Motor neuron (in vitro differentiated cells): ENCODE data around the gene ZBTB7C. TPM values are rescaled to one million over a fixed set of nuclear protein-coding genes. Genes with fewer than 3 reads are reported as not detected.

Experiments used
- ATAC-seq, 8 experiments: fragments of 200-7000 bp; cut with Tn5 transposase; replicated peaks in 6 of 8; 2 replicates each; pipeline ENCODE4 v1.8.0; 2021; ENCODE audit warnings: mild to moderate bottlenecking in 8 of 8, moderate library complexity in 8 of 8
- H3K27ac ChIP-seq, 2 donors: fragments of 250-450 bp; sonication (Bioruptor Pico); 2 replicates each; pipeline ENCODE4 v1.9.0; 2021; ENCODE audit warnings: antibody characterized with exemption in 2 of 2, mild to moderate bottlenecking in 2 of 2, moderate library complexity in 1 of 2
- H3K4me1 ChIP-seq, 2 donors: fragments of 250-450 bp; sonication (Bioruptor Pico); replicated peaks in 1 of 2; 2 replicates each; pipeline ENCODE4 v1.6.1; 2021; ENCODE audit warnings: antibody characterized with exemption in 2 of 2, mild to moderate bottlenecking in 2 of 2, moderate library complexity in 1 of 2
- H3K4me3 ChIP-seq, 5 donors: fragments of 250-450 bp; sonication (Bioruptor Pico); 2 replicates each; pipeline ENCODE4 v1.9.0; 2021; ENCODE audit warnings: antibody characterized with exemption in 5 of 5, mild to moderate bottlenecking in 5 of 5, moderate library complexity in 4 of 5
- WGBS, 10 experiments: fragments of 450-650 bp; shearing (Covaris generic); methylation state at CpG; one replicate each; pipeline ENCODE4 v1.0.0; 2022; 5-methylcytosine and 5-hydroxymethylcytosine counted together
- in situ Hi-C, 9 experiments: fragments of 400-800 bp; cut with MboI; loops; one replicate each; pipeline ENCODE4 v1.15.0; 2021; ENCODE audit warnings: low sequenced_read_pairs in 9 of 9, low pct_unique_long_range_greater_than_20kb in 2 of 9; ENCODE audit not compliant: unreplicated experiment in 9 of 9
- total RNA-seq, 8 experiments: library from RNA; unstranded; fragments of 300-600 nt; gene quantifications; 2 replicates each; pipeline versions ENCODE4 v1.2.3 to v1.2.4, GENCODE V29; 2022

The ZBTB7C gene
- total RNA-seq, 8 experiments from 2014 or later = 0.36 to 11.2 (median 3.8) TPM

- no peak overlapping the region for H3K27ac ChIP-seq
- in situ Hi-C loops = no loop called here
- ATAC-seq = no peak
- H3K4me1 ChIP-seq = peaks cover 7% of the 10 kb centered on the region in 2 donors
- H3K4me3 ChIP-seq = no peak overlapping the region
- WGBS, 10 experiments = 50 to 100% (median 74%) methylated on average over 1 to 3 of the region's 4 CpGs; no CpG with 5 or more reads in 4 of the 10 experiments
Measured at GRCh38 chr18:47984991-47985390, 424.2 kb downstream of the ZBTB7C start.

- H3K4me1 ChIP-seq = peaks cover 5 to 7% of the 10 kb centered on the region in 2 donors
- ATAC-seq = peak in 6 of 8 experiments; percentile 75 to 97 (median 86)
- WGBS, 10 experiments = 0 to 80% (median 19%) methylated on average over 1 to 6 of the region's 6 CpGs; no CpG with 5 or more reads in 4 of the 10 experiments
- no peak overlapping the region for H3K27ac ChIP-seq
- no peak overlapping the region for H3K4me3 ChIP-seq
- in situ Hi-C loops = no loop called here
Measured at GRCh38 chr18:47983946-47984345, 425.2 kb downstream of the ZBTB7C start.

- H3K4me3 ChIP-seq = no peak overlapping the region
- H3K4me1 ChIP-seq = peaks cover 5 to 7% of the 10 kb centered on the region in 2 donors
- in situ Hi-C loops = no loop called here
- no peak for ATAC-seq
- 54 to 100% (median 89%) methylated on average over 1 to 2 of the region's 2 CpGs; no CpG with 5 or more reads in 4 of the 10 experiments for WGBS, 10 experiments
- no peak overlapping the region for H3K27ac ChIP-seq
Measured at GRCh38 chr18:47983055-47983454, 426.1 kb downstream of the ZBTB7C start.

- in situ Hi-C loops = no loop called here
- ATAC-seq = no peak
- Histone ChIP-seq H3K4me1 (peaks cover 5 to 7% of the 10 kb centered on the region in 2 donors), H3K4me3 (no peak overlapping the region), H3K27ac (no peak overlapping the region)
- WGBS, 10 experiments = 70 to 100% (median 100%) methylated on average over 1 to 3 of the region's 4 CpGs; no CpG with 5 or more reads in 4 of the 10 experiments
Measured at GRCh38 chr18:47981830-47982229, 427.4 kb downstream of the ZBTB7C start.

- 42 to 80% (median 61%) methylated on average over 1 to 3 of the region's 3 CpGs; no CpG with 5 or more reads in 4 of the 10 experiments for WGBS, 10 experiments
- ATAC-seq = peak in 2 of 8 experiments; percentile 17 to 30
- no peak overlapping the region for H3K27ac ChIP-seq
- H3K4me3 ChIP-seq = no peak overlapping the region
- in situ Hi-C loops = no loop called here
- peaks cover 5 to 7% of the 10 kb centered on the region in 2 donors for H3K4me1 ChIP-seq
Measured at GRCh38 chr18:47981320-47981719, 427.9 kb downstream of the ZBTB7C start.

- Histone ChIP-seq H3K27ac (no peak overlapping the region), H3K4me1 (peaks cover 7% of the 10 kb centered on the region in 2 donors), H3K4me3 (no peak overlapping the region)
- WGBS, 10 experiments = 40 to 83% (median 57%) methylated on average over 1 to 2 of the region's 5 CpGs; no CpG with 5 or more reads in 3 of the 10 experiments
- no peak for ATAC-seq
- in situ Hi-C loops = no loop called here
Measured at GRCh38 chr18:47979611-47980200, 429.5 kb downstream of the ZBTB7C start.

GRCh38 chr18:47978603-47979002 lies 430.6 kb downstream of the ZBTB7C start:
- in situ Hi-C loops = no loop called here
- no peak overlapping the region for H3K4me3 ChIP-seq
- H3K4me1 ChIP-seq = peaks cover 3 to 5% of the 10 kb centered on the region in 2 donors
- H3K27ac ChIP-seq = no peak overlapping the region
- WGBS, 10 experiments = 50 to 83% methylated on average over 1 of the region's 1 CpG; no CpG with 5 or more reads in 8 of the 10 experiments
- no peak for ATAC-seq

GRCh38 chr18:47978141-47978540 lies 431.0 kb downstream of the ZBTB7C start:
- no peak for ATAC-seq
- no peak overlapping the region for H3K27ac ChIP-seq
- WGBS, 10 experiments = 60 to 100% (median 100%) methylated on average over 1 to 2 of the region's 2 CpGs; no CpG with 5 or more reads in 3 of the 10 experiments
- H3K4me3 ChIP-seq = no peak overlapping the region
- H3K4me1 ChIP-seq = peaks cover 2 to 3% of the 10 kb centered on the region in 2 donors
- in situ Hi-C loops = no loop called here

Other genes with a start within 250 kb of the ZBTB7C start
- gene CTIF, start 129.6 kb upstream of the ZBTB7C start, total RNA-seq = 10 to 100 TPM; 17.8 to 85.9 (median 59.8) TPM